GM20431 (cell line): ENCODE measurements around the gene TVP23A.
"Not testable (repeated sequence)": the region's sequence is repeated elsewhere in the genome, so short reads cannot be mapped to it uniquely, and the experiment has no call there.

Experiments
- in situ Hi-C: fragments of 300-500 bp; cut with MseI, MboI; formaldehyde crosslinking; loops from one replicate; pipeline ENCODE4 v1.15.0; 2020; ENCODE audit warnings: low sequenced_read_pairs; ENCODE audit not compliant: unreplicated experiment

Gene TVP23A

GRCh38 chr16:10808218-10808617, 10.4 kb downstream of the TVP23A start:
- in situ Hi-C loops: no loop called here

DNA sequence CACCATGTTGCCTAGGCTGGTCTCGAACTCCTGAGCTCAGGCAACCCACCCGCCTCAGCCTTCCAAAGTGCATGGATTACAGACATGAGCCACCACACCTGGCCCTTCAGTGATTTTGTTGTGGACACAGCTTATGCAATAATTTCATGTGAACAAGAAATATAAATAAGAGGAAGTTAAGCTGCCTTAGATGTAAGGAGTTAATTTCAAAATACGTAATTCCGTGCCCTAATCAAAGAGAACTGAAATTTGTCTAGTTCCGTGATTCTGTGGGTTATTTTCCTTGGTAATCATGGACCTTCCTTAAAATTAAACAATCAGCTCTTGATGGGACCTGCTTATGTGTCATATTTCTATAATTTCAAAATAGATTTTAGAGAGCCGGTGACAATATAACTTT, 11.9 kb downstream of the TVP23A start:
- in situ Hi-C loops: no loop called here

GRCh38 chr16:10805334-10805733, 13.3 kb downstream of the TVP23A start:
- in situ Hi-C loops: no loop called here

GRCh38 chr16:10799736-10800135, 18.9 kb downstream of the TVP23A start:
- in situ Hi-C loops: no loop called here

GRCh38 chr16:10791048-10791447, 27.5 kb downstream of the TVP23A start:
- in situ Hi-C loops: no loop called here

GRCh38 chr16:10788630-10789029, 30.0 kb downstream of the TVP23A start:
- in situ Hi-C loops: not testable (repeated sequence)

DNA sequence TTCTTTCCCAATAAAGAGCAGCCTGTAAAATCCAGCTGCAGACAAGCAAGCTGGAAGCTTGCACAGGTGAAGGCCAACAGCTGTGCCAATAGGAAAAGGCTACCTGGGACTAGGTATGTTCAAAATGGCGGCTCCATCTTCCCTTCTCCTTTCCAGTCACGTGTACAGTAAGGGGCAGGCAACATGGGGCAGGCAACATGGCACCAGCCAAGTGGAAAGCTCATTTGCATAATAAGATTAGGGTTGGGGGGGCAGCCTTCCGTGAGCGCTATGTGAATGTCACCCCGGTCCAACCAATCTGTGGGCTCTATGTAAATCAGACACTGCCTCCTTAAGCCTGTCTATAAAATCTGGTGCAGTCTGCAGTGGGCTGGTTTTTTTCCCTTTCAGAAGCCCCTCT, 31.3 kb downstream of the TVP23A start:
- in situ Hi-C loops: no loop called here

- in situ Hi-C loops: no loop called here
These were observed 36.0 kb downstream of the TVP23A start for GRCh38 chr16:10782628-10783027.

DNA sequence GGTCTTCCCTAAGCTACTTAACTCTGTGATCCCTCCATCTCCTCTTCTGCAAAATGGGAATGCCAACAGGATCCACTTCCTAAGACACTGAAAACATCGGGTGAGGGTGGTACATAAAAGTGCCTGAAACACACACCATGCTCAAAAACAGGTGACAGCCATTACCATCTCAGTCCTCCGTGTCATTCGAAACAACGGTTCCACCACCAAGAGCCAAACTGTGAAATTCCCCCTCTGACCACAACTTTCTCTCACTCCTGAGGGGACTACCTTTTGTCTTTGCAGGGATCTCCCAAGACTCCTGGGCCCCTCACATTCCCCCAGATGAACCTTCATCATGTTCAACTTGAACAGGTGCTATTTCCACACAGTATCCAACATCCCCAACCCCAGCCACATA, 38.0 kb downstream of the TVP23A start:
- in situ Hi-C loops: no loop called here

DNA sequence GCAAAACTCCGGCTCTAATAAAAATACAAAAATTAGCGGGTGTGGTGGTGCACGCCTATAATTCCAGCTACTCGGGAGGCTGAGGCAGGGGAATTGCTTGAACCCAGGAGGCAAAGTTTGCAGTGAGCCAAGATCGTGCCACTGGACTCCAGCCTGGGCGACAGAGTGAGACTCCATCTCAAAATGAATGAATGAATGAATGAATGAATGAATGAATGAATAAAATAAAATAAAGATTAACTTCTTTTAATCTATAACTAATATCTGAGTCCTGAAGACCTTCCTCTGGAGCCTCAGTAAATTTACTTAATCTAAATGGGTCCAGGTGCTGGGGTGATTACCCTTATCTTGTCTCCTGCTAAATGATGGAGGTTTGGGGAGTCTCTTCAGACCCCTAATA, 38.7 kb downstream of the TVP23A start:
- in situ Hi-C loops: not testable (repeated sequence)

- in situ Hi-C loops: no loop called here
These were observed 41.2 kb downstream of the TVP23A start for GRCh38 chr16:10777356-10777755.

GRCh38 chr16:10776923-10777322, 41.7 kb downstream of the TVP23A start:
- in situ Hi-C loops: not testable (repeated sequence)

DNA sequence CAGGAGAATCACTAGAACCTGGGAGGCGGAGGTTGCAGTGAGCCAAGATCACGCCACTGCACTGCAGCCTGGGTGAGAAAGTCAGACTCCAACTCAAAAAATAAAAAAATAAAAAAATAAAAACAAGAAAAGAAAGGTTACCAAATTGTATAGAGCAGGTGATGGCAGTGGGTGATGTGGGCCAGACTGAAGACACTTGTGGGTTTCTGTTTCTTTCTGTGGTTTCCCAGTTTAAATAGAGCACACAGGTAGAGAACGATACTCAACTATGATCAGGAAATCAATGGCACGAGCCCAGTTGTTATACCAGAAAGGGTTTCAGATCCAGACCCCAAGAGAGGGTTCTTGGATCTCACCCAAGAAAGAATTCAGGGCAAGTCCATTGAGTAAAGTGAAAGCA, 42.3 kb downstream of the TVP23A start:
- in situ Hi-C loops: no loop called here

DNA sequence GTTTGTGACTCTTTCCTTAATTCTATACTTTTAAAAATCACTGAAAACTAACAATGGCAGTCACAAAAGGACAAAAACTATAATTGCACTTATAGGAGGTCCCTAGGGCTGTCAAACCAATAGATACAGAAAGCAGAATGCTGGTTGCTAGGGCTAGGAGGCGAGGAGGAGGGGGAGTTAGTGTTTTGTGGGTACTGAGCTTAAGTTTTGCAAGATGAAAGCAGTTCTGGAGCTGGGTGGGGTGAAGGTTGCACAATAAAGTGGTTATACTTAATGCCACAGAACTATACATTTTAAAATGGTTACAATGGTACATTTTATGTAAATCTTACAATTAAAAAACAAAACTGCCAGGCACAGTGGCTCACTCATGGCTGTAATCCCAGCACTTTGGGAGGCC, 47.7 kb downstream of the TVP23A start:
- in situ Hi-C loops: no loop called here

- in situ Hi-C loops: no loop called here
These were observed 49.2 kb downstream of the TVP23A start for GRCh38 chr16:10769381-10769780.

- in situ Hi-C loops: no loop called here
These were observed 51.5 kb downstream of the TVP23A start for GRCh38 chr16:10767127-10767526.

DNA sequence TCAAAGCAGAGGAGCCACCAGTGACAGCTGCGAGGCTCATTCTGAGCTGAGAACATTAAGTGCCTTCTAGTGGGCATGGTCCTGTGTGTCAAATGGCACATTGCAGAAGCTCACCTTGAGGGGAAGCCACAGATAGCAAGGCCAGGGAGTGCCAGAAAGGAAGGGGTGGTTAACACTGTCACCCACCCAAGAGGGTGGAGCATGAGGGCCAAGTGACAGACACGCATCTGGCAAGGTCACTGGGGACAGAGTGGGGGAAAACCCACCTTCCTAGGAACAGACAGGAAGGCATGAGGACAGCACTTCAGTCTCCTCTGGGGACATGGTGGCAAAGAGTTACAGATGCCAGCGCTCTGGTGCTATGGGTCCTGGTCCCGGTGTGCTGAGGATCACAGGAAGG, 52.8 kb downstream of the TVP23A start:
- in situ Hi-C loops: no loop called here

DNA sequence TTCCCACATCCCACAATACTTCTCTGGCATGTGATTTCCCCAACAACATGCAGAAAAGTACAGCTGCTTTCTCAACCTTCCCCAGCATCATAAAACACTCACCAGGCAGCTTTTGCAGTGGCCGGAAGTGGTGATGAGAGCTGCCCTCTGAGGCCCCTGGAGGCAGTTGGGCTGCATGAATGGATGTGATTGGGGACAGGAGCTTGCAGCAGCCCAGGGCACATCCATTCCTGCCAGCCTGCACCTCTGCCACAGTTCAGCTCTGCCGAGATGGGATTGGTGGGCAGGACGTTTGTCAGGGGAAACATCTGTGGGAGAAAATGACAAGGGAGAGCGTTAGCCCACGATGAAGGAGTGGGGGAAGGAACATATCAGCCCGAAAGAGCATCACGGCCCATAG, 55.1 kb downstream of the TVP23A start:
- in situ Hi-C loops: no loop called here

DNA sequence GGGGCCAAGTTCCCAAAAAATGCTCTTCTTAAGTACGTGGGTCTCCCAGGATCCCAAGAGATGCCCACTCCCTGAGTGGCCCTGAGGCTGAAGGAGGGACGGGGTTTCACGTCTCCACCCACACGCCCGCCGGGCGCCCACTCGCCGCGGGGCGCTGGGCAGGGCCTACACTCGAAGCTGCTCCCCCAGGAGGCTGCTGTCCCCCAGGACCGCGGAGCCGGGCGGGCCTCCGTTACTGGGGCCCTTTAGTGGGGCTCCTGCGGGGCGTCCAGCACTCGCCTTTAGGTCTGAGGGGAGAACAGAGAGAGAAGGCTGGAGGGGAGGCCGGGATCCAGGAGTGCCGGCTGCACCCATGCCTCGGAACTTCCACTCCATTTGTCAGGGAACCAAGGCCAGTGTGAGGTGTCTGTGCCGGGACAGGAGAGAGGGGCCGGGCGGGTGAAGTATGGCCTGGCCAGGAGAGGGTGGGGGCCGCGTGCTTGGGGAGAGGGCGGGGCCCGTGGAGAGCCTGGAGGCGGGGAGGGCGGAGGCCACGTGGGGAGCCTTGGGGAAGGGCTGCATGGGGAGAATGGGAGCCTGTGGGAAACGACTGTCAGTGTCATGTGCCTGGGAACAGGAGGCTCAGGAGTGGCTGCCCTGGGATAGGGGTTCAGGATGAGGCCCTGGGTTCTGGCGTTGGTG, 56.1 kb downstream of the TVP23A start:
- in situ Hi-C loops: no loop called here

DNA sequence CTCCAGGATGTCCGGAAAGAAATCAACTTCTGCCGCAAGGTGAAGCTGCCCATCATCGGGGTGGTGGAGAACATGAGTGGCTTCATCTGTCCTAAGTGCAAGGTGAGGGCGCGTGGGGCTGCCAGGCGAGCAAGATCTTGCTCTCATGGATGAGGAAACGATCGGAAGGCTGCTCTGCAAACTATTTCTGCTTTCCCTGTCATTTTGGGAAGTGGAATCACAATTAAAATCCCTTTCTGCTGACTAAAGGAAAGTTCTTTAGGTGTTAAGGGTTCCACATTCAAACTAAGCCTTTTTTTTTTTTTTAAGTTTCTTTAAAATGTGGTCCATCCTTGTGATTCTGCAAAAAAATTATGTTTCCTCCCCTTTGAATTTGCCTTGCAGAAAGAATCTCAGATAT, 57.2 kb downstream of the TVP23A start:
- in situ Hi-C loops: no loop called here

GRCh38 chr16:10760858-10761257, 57.7 kb downstream of the TVP23A start:
- in situ Hi-C loops: no loop called here

- in situ Hi-C loops: no loop called here
These were observed 62.0 kb downstream of the TVP23A start for GRCh38 chr16:10756574-10756973.

DNA sequence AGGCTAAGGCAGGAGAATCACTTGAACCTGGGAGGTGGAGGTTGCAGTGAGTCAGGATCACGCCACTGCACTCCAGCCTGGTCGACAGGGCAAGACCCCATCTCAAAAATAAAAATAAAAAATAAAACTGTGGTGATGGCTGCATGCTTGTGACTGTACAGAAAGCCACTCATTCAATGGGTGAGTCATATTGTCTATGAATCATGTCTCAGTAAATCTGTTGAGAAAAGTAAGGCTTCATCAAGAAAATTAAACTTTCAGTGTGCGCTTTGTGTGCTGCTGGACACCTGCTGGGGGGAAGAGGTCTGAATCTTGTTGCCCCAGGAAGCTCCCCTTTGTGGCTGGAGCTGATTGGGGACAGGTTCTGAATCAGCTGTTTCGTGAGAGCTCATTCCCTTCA, 63.7 kb downstream of the TVP23A start:
- in situ Hi-C loops: no loop called here
